Stomach (tissue), 9 donors: ENCODE measurements around the gene TPRN. TPM values are rescaled to one million over a fixed set of nuclear protein-coding genes. Genes with fewer than 3 reads are reported as not detected.

ENCODE experiments used
- DNase-seq, 2 donors: peaks; one replicate each; pipeline versions ENCODE4 v3.0.0 to v3.0.0-alpha.2; 2013 to 2019
- H3K27ac ChIP-seq, 5 donors: fragments of 200-600 bp in 4 of 5; sonication (generic) in 4 of 5; one replicate each; pipeline ENCODE4 v1.5.1; 2013 to 2019; ENCODE audit warnings: mild to moderate bottlenecking in 1 of 5, moderate library complexity in 1 of 5
- H3K27me3 ChIP-seq, 3 donors: fragments of 200-600 bp; sonication (generic); one replicate each; pipeline ENCODE4 v1.5.1; 2017 to 2019; ENCODE audit warnings: mixed run types in 1 of 3
- H3K36me3 ChIP-seq, 4 donors: fragments of 200-600 bp; sonication (generic); 1 replicate in 3 of 4; 2 replicates in 1 of 4; pipeline ENCODE4 v1.5.1; 2016 to 2019
- H3K4me1 ChIP-seq, 4 donors: fragments of 200-600 bp; sonication (generic); one replicate each; pipeline ENCODE4 v1.5.1; 2016 to 2019
- H3K4me3 ChIP-seq, 4 donors: fragments of 200-600 bp; sonication (generic) in 3 of 4; one replicate each; pipeline ENCODE4 v1.5.1; 2016 to 2019; ENCODE audit warnings: mild to moderate bottlenecking in 1 of 4
- H3K9me3 ChIP-seq, 4 donors: fragments of 200-600 bp; sonication (generic); one replicate each; pipeline ENCODE4 v1.5.1; 2016 to 2019
- EP300 ChIP-seq: sonication (generic); formaldehyde crosslinking; IDR thresholded peaks from one replicate; pipeline ENCODE4 v1.6.1; 2017; ENCODE audit warnings: antibody characterized with exemption
- POLR2A ChIP-seq, 4 donors: fragments of 450-650 bp; IDR thresholded peaks; one replicate each; pipeline ENCODE4 v1.6.1; 2016; ENCODE audit warnings: antibody characterized with exemption in 4 of 4, control low read depth in 2 of 4, mild to moderate bottlenecking in 1 of 4, moderate library complexity in 1 of 4
- POLR2AphosphoS5 ChIP-seq, 3 donors: sonication (generic); formaldehyde crosslinking; IDR thresholded peaks; one replicate each; pipeline ENCODE4 v1.6.1; 2016; ENCODE audit warnings: antibody characterized with exemption in 3 of 3
- WGBS, 5 donors: extraction: QIAGEN DNeasy Blood & Tissue Kit in 3 of 5; methylation state at CpG; one replicate each; pipeline versions ENCODE4 v1.1.5 to v1.1.7; 2013 to 2018; 5-methylcytosine and 5-hydroxymethylcytosine counted together
- intact Hi-C: fragments of 100-400 bp; cut with DNase I; formaldehyde crosslinking; loops from one replicate; pipeline ENCODE4 v1.15.1; 2023; ENCODE audit warnings: low total_unique reads
- polyA plus RNA-seq, 3 donors: library from polyadenylated mRNA; stranded (reverse); fragments of 200-250 nt; gene quantifications; one replicate each; pipeline ENCODE4 v1.2.3, GENCODE V29; 2013
- total RNA-seq, 5 donors: library from RNA; depleted of rRNA; stranded (reverse); fragments of >200 nt; gene quantifications; one replicate each; pipeline versions ENCODE4 v1.1.0 to v1.2.3, GENCODE V29; 2014 to 2016
- TF ChIP-seq, protein P1 (sequence below), 7 experiments: fragments of 450-650 bp in 4 of 7; fragments of 200-600 bp in 3 of 7; sonication (generic) in 3 of 7; IDR thresholded peaks; one replicate each; pipeline ENCODE4 v1.5.1; 2016 to 2019; ENCODE audit warnings: antibody characterized with exemption in 7 of 7, control low read depth in 2 of 7, mild to moderate bottlenecking in 1 of 7
- donor health status: healthy with polysubstance abuse.
- donor health status: Bipolar disorder and iron deficiency.
- donor health status: healthy.

The TPRN gene
- total and polyA plus RNA-seq, 8 donors = 8.8 to 161 (median 24.6) TPM

DNA sequence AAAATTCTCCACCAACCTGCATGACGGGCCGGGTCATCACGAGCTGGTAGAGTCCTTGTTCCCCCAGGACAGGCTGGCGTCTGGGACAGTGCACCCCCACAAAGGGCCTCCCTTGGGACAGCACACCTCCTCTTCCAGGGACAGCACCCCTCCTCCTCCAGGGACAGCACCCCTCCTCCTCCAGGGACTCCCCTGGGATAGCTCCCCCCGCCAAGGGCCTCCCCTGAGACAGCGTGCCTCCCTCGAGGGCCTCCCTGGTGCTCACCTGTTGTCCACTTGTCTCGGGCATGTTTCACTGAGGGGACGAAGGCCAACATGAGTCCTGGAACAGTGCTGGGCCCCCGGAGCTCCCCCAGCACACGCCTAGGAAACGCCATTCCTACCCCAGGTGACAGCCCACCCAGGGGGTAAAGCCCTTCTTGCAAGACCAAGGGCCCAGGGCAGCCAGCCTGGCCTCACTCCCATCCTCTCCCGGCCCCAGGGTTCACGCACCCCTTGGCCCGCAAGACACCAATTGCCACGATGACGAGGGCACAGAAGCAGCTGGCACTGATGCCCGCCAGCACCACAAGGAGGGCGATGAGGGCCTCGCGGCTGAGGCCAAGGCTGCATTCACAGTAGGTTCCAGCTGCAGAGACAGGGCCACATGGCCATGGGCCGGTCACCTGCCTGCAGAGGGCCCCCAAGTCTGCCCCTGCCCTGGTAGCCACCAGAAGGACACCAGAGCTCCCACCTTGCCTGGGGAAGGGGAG, 29.2 kb downstream of the TPRN start:
- Histone ChIP-seq H3K27ac (peak overlapping the region in 1 of 5 donors; percentile 1), H3K9me3 (no peaks in the 10 kb centered on the region), H3K36me3 (no peaks in the 10 kb centered on the region), H3K4me3 (no peak overlapping the region), H3K27me3 (peaks cover 11 to 84% (median 67%) of the 10 kb centered on the region in 3 donors), H3K4me1 (peaks cover 53 to 94% (median 74%) of the 10 kb centered on the region in 4 donors)
- intact Hi-C loops = no loop called here
- TF ChIP-seq EP300 = no peak
- TF ChIP-seq, protein P1, sequence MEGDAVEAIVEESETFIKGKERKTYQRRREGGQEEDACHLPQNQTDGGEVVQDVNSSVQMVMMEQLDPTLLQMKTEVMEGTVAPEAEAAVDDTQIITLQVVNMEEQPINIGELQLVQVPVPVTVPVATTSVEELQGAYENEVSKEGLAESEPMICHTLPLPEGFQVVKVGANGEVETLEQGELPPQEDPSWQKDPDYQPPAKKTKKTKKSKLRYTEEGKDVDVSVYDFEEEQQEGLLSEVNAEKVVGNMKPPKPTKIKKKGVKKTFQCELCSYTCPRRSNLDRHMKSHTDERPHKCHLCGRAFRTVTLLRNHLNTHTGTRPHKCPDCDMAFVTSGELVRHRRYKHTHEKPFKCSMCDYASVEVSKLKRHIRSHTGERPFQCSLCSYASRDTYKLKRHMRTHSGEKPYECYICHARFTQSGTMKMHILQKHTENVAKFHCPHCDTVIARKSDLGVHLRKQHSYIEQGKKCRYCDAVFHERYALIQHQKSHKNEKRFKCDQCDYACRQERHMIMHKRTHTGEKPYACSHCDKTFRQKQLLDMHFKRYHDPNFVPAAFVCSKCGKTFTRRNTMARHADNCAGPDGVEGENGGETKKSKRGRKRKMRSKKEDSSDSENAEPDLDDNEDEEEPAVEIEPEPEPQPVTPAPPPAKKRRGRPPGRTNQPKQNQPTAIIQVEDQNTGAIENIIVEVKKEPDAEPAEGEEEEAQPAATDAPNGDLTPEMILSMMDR (IDR thresholded peaks at IDR 0.05) = no peak
- no peak for TF ChIP-seq POLR2A (IDR thresholded peaks at IDR 0.05)
- TF ChIP-seq POLR2AphosphoS5 (IDR thresholded peaks at IDR 0.05) = no peak
- no peak for DNase-seq
- WGBS, 5 donors = 83 to 89% (median 87%) methylated on average over 16 to 22 of the region's 22 CpGs

DNA sequence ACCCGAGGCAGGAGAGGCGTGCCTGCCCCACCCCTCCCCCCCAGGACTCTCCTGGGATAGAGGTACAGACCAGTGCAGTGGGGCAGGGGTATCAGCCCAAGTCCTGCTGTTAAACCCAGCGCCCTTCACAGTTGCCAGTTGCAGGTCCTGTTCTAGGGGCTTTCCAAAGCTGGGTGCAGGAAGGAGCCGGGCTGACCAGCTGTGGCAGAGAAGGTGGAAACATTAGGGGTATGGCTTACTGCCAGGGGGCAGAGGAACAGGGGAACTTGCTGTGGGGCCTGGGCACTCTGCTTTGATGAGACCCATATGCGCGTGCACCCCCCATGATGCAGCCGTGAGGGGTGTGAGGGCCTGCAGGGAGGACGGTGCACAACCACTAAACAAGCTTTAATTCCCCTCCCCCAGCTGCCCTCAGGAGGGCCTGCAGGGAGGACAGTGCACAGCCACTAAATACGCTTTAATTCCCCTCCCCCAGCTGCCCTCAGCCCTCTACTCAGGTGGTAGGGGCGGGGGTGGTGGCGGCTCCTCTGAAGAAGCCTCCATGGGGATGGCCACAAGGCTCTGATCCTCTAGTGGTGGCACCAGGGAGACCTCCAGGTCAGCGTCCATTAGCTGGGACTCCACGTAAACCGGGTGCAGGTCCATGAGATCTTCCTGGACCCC, 29.9 kb downstream of the TPRN start:
- peaks cover 13 to 91% (median 74%) of the 10 kb centered on the region in 3 donors for H3K27me3 ChIP-seq

DNA sequence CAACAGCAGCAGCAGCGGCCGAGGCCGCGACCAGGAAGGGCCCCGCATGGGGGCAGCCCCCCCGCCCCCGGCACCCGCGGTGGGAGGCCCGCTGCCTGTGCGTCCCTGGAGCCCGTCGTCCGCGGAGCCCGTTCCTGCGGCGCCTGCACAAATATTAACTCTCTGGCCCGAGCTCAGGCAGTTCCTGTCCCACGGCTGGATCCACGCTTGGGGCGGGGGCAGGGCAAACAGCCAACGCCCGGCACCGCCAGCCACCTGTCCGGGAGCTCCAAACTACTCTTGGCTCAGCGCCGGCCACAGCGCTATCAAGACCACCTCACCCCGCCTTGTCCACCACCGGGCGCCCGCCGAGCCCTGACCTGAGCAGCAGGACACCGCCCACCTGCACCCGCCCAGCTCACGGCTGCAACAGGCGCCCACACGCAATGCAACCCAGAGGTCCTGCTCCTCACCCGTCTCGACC, 30.6 kb downstream of the TPRN start, which contains the start of gene LRRC26:
LRRC26 (minus strand) TSS at position 156 of the 463 bp plus-strand sequence; CDS start at position 48, 108 bp downstream.
- peak within 1 kb of the TSS; percentile 18 to 74 (median 25) for H3K27ac ChIP-seq
- 6 to 28% (median 13%) methylated on average over 10 to 41 of the region's 41 CpGs for WGBS, 5 donors
- intact Hi-C loops = no loop called here
- TF ChIP-seq EP300 = no peak
- TF ChIP-seq POLR2A (IDR thresholded peaks at IDR 0.05) = no peak
- no peak for TF ChIP-seq POLR2AphosphoS5 (IDR thresholded peaks at IDR 0.05)
- TF ChIP-seq, protein P1 (IDR thresholded peaks at IDR 0.05) = no peak
- peaks cover 20 to 98% (median 80%) of the 10 kb centered on the region in 3 donors for H3K27me3 ChIP-seq
- peak within 1 kb of the TSS; percentile 42 to 56 (median 46) for H3K4me3 ChIP-seq
- DNase-seq = peak; percentile 52 to 79
- H3K9me3 ChIP-seq = no peaks in the 10 kb centered on the region
- H3K4me1 ChIP-seq = peaks cover 50 to 84% (median 63%) of the 10 kb centered on the region in 4 donors
- H3K36me3 ChIP-seq = no peaks in the 10 kb centered on the region

More for the DNA sequence above, 29.9 kb downstream of the TPRN start:
- Histone ChIP-seq H3K27ac (peak overlapping the region in 1 of 5 donors; percentile 1), H3K9me3 (no peaks in the 10 kb centered on the region), H3K36me3 (no peaks in the 10 kb centered on the region), H3K4me3 (no peak overlapping the region), H3K4me1 (peaks cover 53 to 91% (median 70%) of the 10 kb centered on the region in 4 donors)
- no peak for DNase-seq
- TF ChIP-seq POLR2AphosphoS5 (IDR thresholded peaks at IDR 0.05) = no peak
- TF ChIP-seq, protein P1 (IDR thresholded peaks at IDR 0.05) = no peak
- no peak for TF ChIP-seq POLR2A (IDR thresholded peaks at IDR 0.05)
- no peak for TF ChIP-seq EP300
- WGBS, 5 donors = 47 to 69% (median 58%) methylated on average over 3 to 14 of the region's 14 CpGs
- intact Hi-C loops = no loop called here
